Breast epithelium (tissue), 4 donors: ENCODE data around the gene MTOR. TPM values are rescaled to one million over a fixed set of nuclear protein-coding genes. Genes with fewer than 3 reads are reported as not detected.

Experiments
- DNase-seq, 2 donors: peaks; one replicate each; pipeline ENCODE4 v3.0.0-alpha.2; 2019; ENCODE audit warnings: low spot score in 2 of 2
- H3K27ac ChIP-seq, 2 donors: fragments of 200-600 bp; sonication (generic) in 1 of 2; one replicate each; pipeline ENCODE4 v1.5.1; 2016 to 2019; ENCODE audit warnings: mild to moderate bottlenecking in 1 of 2
- H3K27me3 ChIP-seq, 2 donors: fragments of 200-600 bp; sonication (generic) in 1 of 2; one replicate each; pipeline versions ENCODE4 v1.5.1 to v1.6.0; 2017 to 2019; ENCODE audit warnings: control low read depth in 1 of 2, mild to moderate bottlenecking in 1 of 2
- H3K36me3 ChIP-seq: fragments of 200-600 bp; one replicate; pipeline ENCODE4 v1.5.1; 2019
- H3K4me1 ChIP-seq, 2 donors: fragments of 200-600 bp; sonication (generic); one replicate each; pipeline ENCODE4 v1.5.1; 2016 to 2019; ENCODE audit warnings: control low read depth in 1 of 2
- H3K4me3 ChIP-seq, 3 donors: fragments of 200-600 bp; sonication (generic); 1 replicate in 2 of 3; 2 replicates in 1 of 3; pipeline ENCODE4 v1.5.1; 2016 to 2019; ENCODE audit warnings: mild to moderate bottlenecking in 3 of 3, moderate library complexity in 2 of 3
- H3K9me3 ChIP-seq, 2 donors: fragments of 200-600 bp; sonication (generic) in 1 of 2; one replicate each; pipeline ENCODE4 v1.5.1; 2016 to 2019; ENCODE audit warnings: control low read depth in 1 of 2
- POLR2A ChIP-seq: fragments of 450-650 bp; IDR thresholded peaks from one replicate; pipeline ENCODE4 v1.6.1; 2016; ENCODE audit warnings: antibody characterized with exemption, mild to moderate bottlenecking, moderate library complexity
- POLR2AphosphoS5 ChIP-seq, 3 donors: sonication (generic); formaldehyde crosslinking; IDR thresholded peaks; one replicate each; pipeline ENCODE4 v1.6.1; 2017; ENCODE audit warnings: antibody characterized with exemption in 3 of 3
- intact Hi-C: fragments of 100-400 bp; cut with DNase I; formaldehyde crosslinking; loops from one replicate; pipeline ENCODE4 v1.15.1; 2023; ENCODE audit warnings: low total_unique reads
- total RNA-seq, 3 donors: library from RNA; depleted of rRNA; stranded (reverse); fragments of >200 nt; gene quantifications; one replicate each; pipeline ENCODE4 v1.1.0, GENCODE V29; 2016
- TF ChIP-seq, protein P1 (sequence below), 3 donors: fragments of 450-650 bp; IDR thresholded peaks; one replicate each; pipeline ENCODE4 v1.5.1; 2016 to 2017; ENCODE audit warnings: antibody characterized with exemption in 3 of 3, mild to moderate bottlenecking in 3 of 3, moderate library complexity in 3 of 3

Gene MTOR
- total RNA-seq, 3 donors from 2014 or later: 36.8 to 48.4 (median 46.5) TPM

DNA sequence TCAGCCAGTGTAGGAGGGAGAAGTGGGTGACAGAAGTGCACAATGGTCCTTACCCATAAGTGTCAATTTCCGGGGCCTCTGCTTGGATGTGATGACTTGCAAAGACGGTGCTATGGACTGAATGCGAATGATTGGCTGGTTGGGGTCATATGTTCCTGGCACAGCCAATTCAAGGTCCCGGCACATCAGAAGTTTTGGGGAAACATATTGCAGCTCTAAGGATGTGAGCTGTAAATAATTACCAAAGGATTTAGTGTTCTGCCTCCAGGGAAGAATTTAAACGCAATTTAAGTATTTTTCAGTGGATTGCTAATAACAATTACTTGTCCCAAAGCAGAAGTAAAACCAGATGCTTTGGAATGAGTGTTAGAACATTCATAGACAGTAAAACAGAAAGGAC lies 135.8 kb downstream of the MTOR start:
- no peak for DNase-seq
- Histone ChIP-seq H3K4me3 (no peak overlapping the region), H3K4me1 (no peaks in the 10 kb centered on the region), H3K9me3 (no peaks in the 10 kb centered on the region), H3K27ac (peak overlapping the region in 1 of 2 donors; percentile 32), H3K27me3 (no peaks in the 10 kb centered on the region), H3K36me3 (peaks cover 18% of the 10 kb centered on the region)
- intact Hi-C loops: no loop called here
- TF ChIP-seq POLR2AphosphoS5 (IDR thresholded peaks at IDR 0.05) (no peak), POLR2A (no peak)
- TF ChIP-seq, protein P1, sequence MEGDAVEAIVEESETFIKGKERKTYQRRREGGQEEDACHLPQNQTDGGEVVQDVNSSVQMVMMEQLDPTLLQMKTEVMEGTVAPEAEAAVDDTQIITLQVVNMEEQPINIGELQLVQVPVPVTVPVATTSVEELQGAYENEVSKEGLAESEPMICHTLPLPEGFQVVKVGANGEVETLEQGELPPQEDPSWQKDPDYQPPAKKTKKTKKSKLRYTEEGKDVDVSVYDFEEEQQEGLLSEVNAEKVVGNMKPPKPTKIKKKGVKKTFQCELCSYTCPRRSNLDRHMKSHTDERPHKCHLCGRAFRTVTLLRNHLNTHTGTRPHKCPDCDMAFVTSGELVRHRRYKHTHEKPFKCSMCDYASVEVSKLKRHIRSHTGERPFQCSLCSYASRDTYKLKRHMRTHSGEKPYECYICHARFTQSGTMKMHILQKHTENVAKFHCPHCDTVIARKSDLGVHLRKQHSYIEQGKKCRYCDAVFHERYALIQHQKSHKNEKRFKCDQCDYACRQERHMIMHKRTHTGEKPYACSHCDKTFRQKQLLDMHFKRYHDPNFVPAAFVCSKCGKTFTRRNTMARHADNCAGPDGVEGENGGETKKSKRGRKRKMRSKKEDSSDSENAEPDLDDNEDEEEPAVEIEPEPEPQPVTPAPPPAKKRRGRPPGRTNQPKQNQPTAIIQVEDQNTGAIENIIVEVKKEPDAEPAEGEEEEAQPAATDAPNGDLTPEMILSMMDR (IDR thresholded peaks at IDR 0.05): no peak

DNA sequence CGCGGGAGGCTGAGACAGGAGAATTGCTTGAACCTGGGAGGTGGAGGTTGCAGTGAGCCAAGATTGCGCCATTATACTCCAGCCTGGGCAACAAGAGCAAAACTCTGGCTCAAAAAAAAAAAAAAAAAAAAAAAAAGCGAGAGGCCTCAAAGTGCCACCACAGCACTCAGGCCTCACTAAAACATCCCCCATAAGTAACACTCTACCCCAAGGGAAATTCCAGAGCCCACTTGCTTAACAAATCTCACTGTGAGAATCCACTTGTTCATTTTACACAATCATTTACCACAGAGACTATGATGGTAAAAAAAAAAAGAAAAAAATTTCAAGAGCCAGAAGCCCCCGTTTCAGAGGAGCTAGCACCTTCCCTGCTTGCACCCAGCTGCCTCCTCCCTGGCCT lies 136.4 kb downstream of the MTOR start:
- Histone ChIP-seq H3K4me1 (no peaks in the 10 kb centered on the region), H3K27ac (no peak overlapping the region), H3K36me3 (peaks cover 18% of the 10 kb centered on the region), H3K9me3 (no peaks in the 10 kb centered on the region), H3K27me3 (no peaks in the 10 kb centered on the region), H3K4me3 (no peak overlapping the region)
- intact Hi-C loops: no loop called here
- TF ChIP-seq, protein P1 (IDR thresholded peaks at IDR 0.05): no peak
- TF ChIP-seq POLR2A (no peak), POLR2AphosphoS5 (IDR thresholded peaks at IDR 0.05) (no peak)
- DNase-seq: no peak

DNA sequence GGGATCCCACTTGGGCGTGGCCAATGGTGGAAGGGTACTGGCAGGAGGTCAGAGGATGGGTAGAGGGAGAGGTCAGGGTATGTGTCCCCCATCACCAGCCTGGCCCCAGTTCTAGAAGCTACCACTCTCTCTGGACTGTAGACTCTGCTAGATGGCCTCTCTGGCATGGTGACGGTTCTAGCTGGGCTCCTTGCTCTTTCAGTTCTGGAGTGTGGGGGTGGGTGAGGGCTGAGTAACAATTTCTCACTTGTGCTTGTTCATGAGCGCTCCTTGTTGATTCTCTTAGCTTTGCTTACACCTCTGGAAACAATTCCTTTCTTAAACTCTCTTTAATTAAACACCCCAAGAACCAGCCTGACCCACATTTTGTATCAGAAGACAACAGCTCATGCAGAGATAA lies 137.4 kb downstream of the MTOR start:
- no peaks in the 10 kb centered on the region for H3K9me3 ChIP-seq
- no peak for DNase-seq
- H3K27ac ChIP-seq: no peak overlapping the region
- intact Hi-C loops: no loop called here
- H3K4me3 ChIP-seq: no peak overlapping the region
- TF ChIP-seq POLR2AphosphoS5 (IDR thresholded peaks at IDR 0.05): no peak
- TF ChIP-seq, protein P1 (IDR thresholded peaks at IDR 0.05): no peak
- TF ChIP-seq POLR2A: no peak
- no peaks in the 10 kb centered on the region for H3K27me3 ChIP-seq
- H3K36me3 ChIP-seq: peaks cover 18% of the 10 kb centered on the region
- no peaks in the 10 kb centered on the region for H3K4me1 ChIP-seq

DNA sequence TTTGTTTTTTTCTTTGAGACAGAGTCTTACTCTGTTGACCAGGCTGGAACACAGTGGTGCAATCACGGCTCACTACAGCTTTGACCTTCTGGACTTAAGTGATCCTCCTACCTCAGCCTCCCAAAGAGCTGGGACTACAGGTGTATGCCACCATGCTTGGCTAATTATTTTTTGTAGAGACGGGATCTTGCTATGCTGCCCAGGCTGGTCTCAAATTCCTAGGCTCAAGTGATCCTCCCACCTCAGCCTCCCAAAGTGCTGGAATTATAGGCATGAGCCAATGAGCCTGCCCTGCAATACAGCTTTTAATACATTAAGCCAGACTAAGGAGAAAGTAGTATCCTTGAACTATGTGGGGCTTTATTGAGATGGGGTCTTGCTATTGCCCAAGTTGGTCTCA lies 146.0 kb downstream of the MTOR start:
- Histone ChIP-seq H3K36me3 (no peaks in the 10 kb centered on the region), H3K27me3 (no peaks in the 10 kb centered on the region), H3K4me1 (no peaks in the 10 kb centered on the region), H3K4me3 (no peak overlapping the region), H3K27ac (no peak overlapping the region), H3K9me3 (no peaks in the 10 kb centered on the region)
- intact Hi-C loops: no loop called here
- TF ChIP-seq, protein P1 (IDR thresholded peaks at IDR 0.05): no peak
- TF ChIP-seq POLR2AphosphoS5 (IDR thresholded peaks at IDR 0.05) (no peak), POLR2A (no peak)
- DNase-seq: no peak

DNA sequence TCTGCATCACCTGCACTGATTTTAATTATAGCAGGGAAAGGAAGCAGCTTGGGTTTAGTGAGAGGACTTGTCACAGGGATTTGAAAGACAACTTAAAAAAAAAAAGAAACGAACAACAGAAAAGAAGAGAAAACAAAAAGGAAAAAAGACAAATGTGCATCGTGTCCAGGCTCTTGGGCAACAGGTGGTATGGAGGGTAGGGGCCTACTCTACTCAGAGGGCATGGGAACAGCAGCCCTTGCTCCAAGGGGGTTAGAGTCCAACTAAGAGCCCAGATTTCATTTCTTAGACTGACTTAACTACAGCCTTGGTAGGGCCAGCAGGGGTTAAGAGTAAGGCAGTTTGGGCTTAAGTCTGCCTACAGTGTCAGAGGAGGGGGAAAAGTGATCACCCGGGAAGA lies 147.4 kb downstream of the MTOR start:
- no peak for DNase-seq
- no peak overlapping the region for H3K4me3 ChIP-seq
- H3K36me3 ChIP-seq: no peaks in the 10 kb centered on the region
- no peaks in the 10 kb centered on the region for H3K9me3 ChIP-seq
- no peaks in the 10 kb centered on the region for H3K4me1 ChIP-seq
- TF ChIP-seq POLR2AphosphoS5 (IDR thresholded peaks at IDR 0.05): no peak
- intact Hi-C loops: no loop called here
- no peaks in the 10 kb centered on the region for H3K27me3 ChIP-seq
- H3K27ac ChIP-seq: no peak overlapping the region
